B cell (primary cell): ENCODE measurements around the gene HTR2A. TPM values are rescaled to one million over a fixed set of nuclear protein-coding genes. Genes with fewer than 3 reads are reported as not detected.
A peak's percentile ranks its signal among the peaks of the same experiment; 100 is the strongest.

Experiments
- ATAC-seq: fragments of 200-7000 bp; cut with Tn5 transposase; one replicate; pipeline ENCODE4 v1.10.0; 2021; ENCODE audit warnings: low read depth, mild to moderate bottlenecking, moderate number of reproducible peaks, moderate library complexity
- CTCF ChIA-PET: fragments of 350-600 bp; sonication (Branson Sonifier 250); formaldehyde crosslinking; loops from one replicate; lab custom pipeline; 2021; ENCODE audit warnings: antibody characterized with exemption, inconsistent platforms; lab: Charles Lee
- POLR2A ChIA-PET: fragments of 350-600 bp; sonication (Branson Sonifier 250); formaldehyde crosslinking; loops from one replicate; lab custom pipeline; 2021; ENCODE audit warnings: antibody characterized with exemption; lab: Charles Lee
- DNase-seq: peaks from one replicate; pipeline ENCODE4 v3.0.0; 2013
- H2AFZ ChIP-seq: 2 replicates; pipeline ENCODE4 v1.6.1; 2012; ENCODE audit warnings: mild to moderate bottlenecking, low read depth, low read length; ENCODE audit not compliant: insufficient read depth, poor library complexity, severe bottlenecking
- H3K27ac ChIP-seq, 2 donors: 1 replicate in 1 of 2; 2 replicates in 1 of 2; pipeline ENCODE4 v1.5.1; 2012 to 2013; ENCODE audit warnings: low read length in 2 of 2, mild to moderate bottlenecking in 2 of 2, moderate library complexity in 1 of 2
- H3K27me3 ChIP-seq, 4 experiments: fragments of 200-600 bp in 1 of 4; sonication (generic) in 1 of 4; replicated peaks in 1 of 4; 1 replicate in 2 of 4; 2 replicates in 2 of 4; pipeline versions ENCODE4 v1.6.1 to v1.7.0; 2013 to 2016; ENCODE audit warnings: low read length in 3 of 4, mild to moderate bottlenecking in 2 of 4, mixed read lengths in 1 of 4, moderate library complexity in 1 of 4; ENCODE audit not compliant: insufficient read depth in 4 of 4, control insufficient read depth in 3 of 4; ENCODE audit errors: control extremely low read depth in 1 of 4
- H3K36me3 ChIP-seq, 2 experiments: replicated peaks in 1 of 2; 1 replicate in 1 of 2; 2 replicates in 1 of 2; pipeline versions ENCODE4 v1.6.1 to v1.7.1; 2013; ENCODE audit warnings: low read length in 1 of 2; ENCODE audit not compliant: insufficient read depth in 2 of 2, control insufficient read depth in 1 of 2; ENCODE audit errors: control extremely low read depth in 1 of 2, extremely low read depth in 1 of 2
- H3K4me1 ChIP-seq, 2 donors: fragments of 200-600 bp in 1 of 2; sonication (generic) in 1 of 2; 1 replicate in 1 of 2; 2 replicates in 1 of 2; pipeline versions ENCODE4 v1.5.1 to v1.6.1; 2013 to 2017; ENCODE audit warnings: low read length in 2 of 2; ENCODE audit not compliant: control insufficient read depth in 2 of 2, insufficient read depth in 2 of 2
- H3K4me2 ChIP-seq: replicated peaks from 2 replicates; pipeline ENCODE3; 2012; ENCODE audit warnings: mild to moderate bottlenecking, low read depth, low read length; ENCODE audit not compliant: poor library complexity, severe bottlenecking
- H3K4me3 ChIP-seq, 5 experiments: fragments of 200-600 bp in 1 of 5; sonication (generic) in 1 of 5; 1 replicate in 3 of 5; 2 replicates in 2 of 5; pipeline versions ENCODE4 v1.5.1 to v1.7.0; 2011 to 2016; ENCODE audit warnings: low read length in 4 of 5, mild to moderate bottlenecking in 4 of 5, low read depth in 2 of 5, control low read depth in 1 of 5, moderate library complexity in 1 of 5; ENCODE audit not compliant: insufficient read depth in 1 of 5; ENCODE audit errors: control extremely low read depth in 1 of 5, extremely low read depth in 1 of 5
- H3K79me2 ChIP-seq: fragments of 200-600 bp; sonication (generic); one replicate; pipeline ENCODE4 v1.6.0; 2016; ENCODE audit warnings: low read length; ENCODE audit not compliant: control insufficient read depth, insufficient read depth
- H3K9ac ChIP-seq: fragments of 200-600 bp; sonication (generic); 2 replicates; pipeline ENCODE4 v1.6.1; 2017; ENCODE audit warnings: mild to moderate bottlenecking, low read length, moderate library complexity
- H3K9me3 ChIP-seq, 3 donors: one replicate each; pipeline versions ENCODE4 v1.6.1 to v1.7.1; 2013; ENCODE audit warnings: low read length in 2 of 3; ENCODE audit not compliant: control insufficient read depth in 2 of 3, insufficient read depth in 1 of 3; ENCODE audit errors: control extremely low read depth in 1 of 3
- H4K20me1 ChIP-seq: 2 replicates; pipeline ENCODE4 v1.6.0; 2012; ENCODE audit warnings: mild to moderate bottlenecking, low read length; ENCODE audit not compliant: insufficient read depth, control insufficient read depth, poor library complexity, severe bottlenecking
- H3K27ac Mint-ChIP-seq: one replicate; pipeline ENCODE4 v1.8.0; 2021; ENCODE audit warnings: mixed read lengths
- H3K27me3 Mint-ChIP-seq: one replicate; pipeline ENCODE4 v1.8.0; 2021; ENCODE audit warnings: mixed read lengths
- H3K4me1 Mint-ChIP-seq: one replicate; pipeline ENCODE4 v1.8.0; 2021; ENCODE audit warnings: mixed read lengths
- H3K4me3 Mint-ChIP-seq: one replicate; pipeline ENCODE4 v1.8.0; 2021; ENCODE audit warnings: mixed read lengths
- H3K9me3 Mint-ChIP-seq: one replicate; pipeline ENCODE4 v1.8.0; 2022; ENCODE audit warnings: mixed read lengths; ENCODE audit not compliant: insufficient read depth
- CTCF ChIP-seq: fragments of 200-600 bp; IDR thresholded peaks from one replicate; pipeline ENCODE4 v1.8.0; 2022; ENCODE audit warnings: antibody characterized with exemption, mild to moderate bottlenecking
- EZH2 ChIP-seq: IDR thresholded peaks from 2 replicates; pipeline ENCODE4 v1.6.1; 2012; ENCODE audit warnings: borderline replicate concordance, low read depth, mild to moderate bottlenecking, moderate library complexity, low read length; ENCODE audit not compliant: insufficient read depth, poor library complexity, severe bottlenecking
- WGBS: methylation state at CpG from one replicate; pipeline ENCODE4 v1.1.5; 2013; ENCODE audit warnings: missing lambda C conversion rate; ENCODE audit not compliant: insufficient coverage; 5-methylcytosine and 5-hydroxymethylcytosine counted together
- intact Hi-C: fragments of 100-400 bp; cut with micrococcal nuclease; formaldehyde crosslinking; loops from one replicate; pipeline ENCODE4 v1.10.0; 2022
- polyA plus RNA-seq: library from polyadenylated mRNA; depleted of rRNA; stranded (reverse); fragments of >200 nt; gene quantifications from 2 replicates; pipeline ENCODE4 v1.2.3, GENCODE V29; 2012
- total RNA-seq, 2 donors: library from RNA; stranded (reverse); fragments of 120-200 nt in 1 of 2; gene quantifications; 1 replicate in 1 of 2; 2 replicates in 1 of 2; pipeline versions ENCODE4 v1.2.3 to v1.2.4, GENCODE V29; 2013 to 2022

HTR2A gene
- total and polyA plus RNA-seq, 2 donors (not counting 1 experiment from before 2014, with no cell fraction given), result not detected

GRCh38 chr13:46893221-46893740 is 3.6 kb downstream of the HTR2A start:
- H3K27me3 Mint-ChIP-seq, result peaks cover 62% of the 10 kb centered on the region
- Histone ChIP-seq H3K9me3 (no peaks in the 10 kb centered on the region), H3K27ac (no peak overlapping the region), H3K36me3 (no peaks in the 10 kb centered on the region), H3K4me2 (peak overlapping the region; percentile 88), H2AFZ (peak overlapping the region; percentile 85), H3K79me2 (no peaks in the 10 kb centered on the region), H4K20me1 (no peaks in the 10 kb centered on the region), H3K27me3 (peaks cover 0 to 25% (median 7%) of the 10 kb centered on the region in 4 experiments), H3K4me3 (peak overlapping the region in 2 of 5 experiments; percentile 53 to 72), H3K4me1 (peaks cover 15 to 23% of the 10 kb centered on the region in 2 donors), H3K9ac (peak overlapping the region; percentile 67)
- 83% methylated on average over 2 of the region's 4 CpGs for WGBS
- intact Hi-C loops, result loop anchor here (5.0 kb wide), 1 partner anchor 1874 kb away; no protein-coding TSS in a partner anchor
- H3K27ac Mint-ChIP-seq, result no peak overlapping the region
- ATAC-seq, result no peak
- ChIA-PET POLR2A (no interaction called here), CTCF (interaction anchor here (0.5 to 3.5 kb wide), 15 partner anchors 10 to 1875 kb away, joined by 3 to 13 read pairs (median 4); no protein-coding TSS in a partner anchor)
- peaks cover 22% of the 10 kb centered on the region for H3K4me1 Mint-ChIP-seq
- H3K9me3 Mint-ChIP-seq, result no peaks in the 10 kb centered on the region
- peak overlapping the region; percentile 79 for H3K4me3 Mint-ChIP-seq
- TF ChIP-seq EZH2, result no peak
- no peak for TF ChIP-seq CTCF
- peak; percentile 7 for DNase-seq

- TF ChIP-seq CTCF, result no peak
- TF ChIP-seq EZH2, result no peak
- POLR2A ChIA-PET, result no interaction called here
- Histone ChIP-seq H3K36me3 (no peaks in the 10 kb centered on the region), H3K9ac (no peak overlapping the region), H2AFZ (no peak overlapping the region), H4K20me1 (no peaks in the 10 kb centered on the region), H3K4me3 (no peak overlapping the region), H3K9me3 (no peaks in the 10 kb centered on the region), H3K27me3 (peaks cover 0 to 16% (median under 1%) of the 10 kb centered on the region in 4 experiments), H3K4me1 (no peaks in the 10 kb centered on the region), H3K27ac (no peak overlapping the region), H3K79me2 (no peaks in the 10 kb centered on the region), H3K4me2 (no peak overlapping the region)
- WGBS, result no CpG with 5 or more reads among the region's 4 CpGs
- CTCF ChIA-PET, result no interaction called here
- no peak overlapping the region for H3K27ac Mint-ChIP-seq
- no peaks in the 10 kb centered on the region for H3K9me3 Mint-ChIP-seq
- peaks cover 29% of the 10 kb centered on the region for H3K27me3 Mint-ChIP-seq
- no peak for DNase-seq
- no peaks in the 10 kb centered on the region for H3K4me1 Mint-ChIP-seq
- no peak overlapping the region for H3K4me3 Mint-ChIP-seq
- no peak for ATAC-seq
- intact Hi-C loops, result no loop called here
These were observed 11.8 kb downstream of the HTR2A start for GRCh38 chr13:46885018-46885417.
